Liver (tissue), 9 donors: ENCODE measurements around the gene APLN. TPM values are rescaled to one million over a fixed set of nuclear protein-coding genes. Genes with fewer than 3 reads are reported as not detected.

Experiments
- DNase-seq: peaks from one replicate; pipeline ENCODE4 v3.0.0-alpha.2; 2017; ENCODE audit warnings: low spot score
- H3K27ac ChIP-seq, 2 donors: one replicate each; pipeline ENCODE4 v1.7.0; 2013; ENCODE audit warnings: inconsistent platforms in 2 of 2, low read length in 2 of 2, control low read depth in 1 of 2, low read depth in 1 of 2, mild to moderate bottlenecking in 1 of 2
- H3K27me3 ChIP-seq, 4 donors: one replicate each; pipeline versions ENCODE4 v1.6.1 to v1.7.0; 2013; ENCODE audit warnings: low read length in 3 of 4, inconsistent platforms in 1 of 4, mild to moderate bottlenecking in 1 of 4, moderate library complexity in 1 of 4; ENCODE audit not compliant: control insufficient read depth in 4 of 4, insufficient read depth in 4 of 4
- H3K36me3 ChIP-seq, 4 donors: one replicate each; pipeline versions ENCODE4 v1.6.1 to v1.7.0; 2013; ENCODE audit warnings: low read length in 3 of 4, mild to moderate bottlenecking in 3 of 4, low read depth in 1 of 4, moderate library complexity in 1 of 4; ENCODE audit not compliant: control insufficient read depth in 4 of 4, insufficient read depth in 3 of 4
- H3K4me1 ChIP-seq, 4 donors: one replicate each; pipeline versions ENCODE4 v1.6.1 to v1.7.0; 2013; ENCODE audit warnings: low read length in 3 of 4, mild to moderate bottlenecking in 3 of 4, moderate library complexity in 1 of 4; ENCODE audit not compliant: control insufficient read depth in 4 of 4, insufficient read depth in 4 of 4
- H3K4me3 ChIP-seq, 3 donors: one replicate each; pipeline versions ENCODE4 v1.6.1 to v1.7.0; 2013; ENCODE audit warnings: low read length in 3 of 3, control low read depth in 1 of 3, low read depth in 1 of 3, mild to moderate bottlenecking in 1 of 3
- H3K9ac ChIP-seq, 2 donors: one replicate each; pipeline ENCODE4 v1.7.0; 2013; ENCODE audit warnings: low read length in 2 of 2, mild to moderate bottlenecking in 2 of 2, moderate library complexity in 2 of 2, control low read depth in 1 of 2, low read depth in 1 of 2
- H3K9me3 ChIP-seq, 4 donors: one replicate each; pipeline versions ENCODE4 v1.6.1 to v1.7.0; 2013; ENCODE audit warnings: low read length in 3 of 4; ENCODE audit not compliant: control insufficient read depth in 4 of 4
- ATF3 ChIP-seq: IDR thresholded peaks from 2 replicates; pipeline ENCODE4 v1.6.1; 2016; ENCODE audit warnings: antibody characterized with exemption
- CTCF ChIP-seq: fragments of 150-350 bp; IDR thresholded peaks from 2 replicates; pipeline ENCODE4 v1.5.1; 2017; ENCODE audit warnings: improper control_type of control experiment, low read depth, low read length; ENCODE audit not compliant: missing input control
- EGR1 ChIP-seq, 2 donors: IDR thresholded peaks; 2 replicates each; pipeline ENCODE4 v1.6.1; 2016 to 2018; ENCODE audit warnings: antibody characterized with exemption in 2 of 2, low read depth in 2 of 2
- FOXA1 ChIP-seq: IDR thresholded peaks from 2 replicates; pipeline ENCODE4 v1.6.1; 2016; ENCODE audit warnings: antibody characterized with exemption
- FOXA2 ChIP-seq: IDR thresholded peaks from 2 replicates; pipeline ENCODE4 v1.6.1; 2016; ENCODE audit warnings: antibody characterized with exemption
- GABPA ChIP-seq, 2 donors: IDR thresholded peaks in 1 of 2; conservative IDR thresholded peaks in 1 of 2; 2 replicates each; pipeline ENCODE4 v1.6.1; 2016; ENCODE audit warnings: antibody characterized with exemption in 2 of 2, mild to moderate bottlenecking in 1 of 2, moderate library complexity in 1 of 2
- HNF4A ChIP-seq, 2 donors: conservative IDR thresholded peaks; 2 replicates each; pipeline ENCODE4 v1.6.1; 2016; ENCODE audit warnings: antibody characterized with exemption in 2 of 2, mild to moderate bottlenecking in 2 of 2
- HNF4G ChIP-seq: IDR thresholded peaks from 2 replicates; pipeline ENCODE4 v1.6.1; 2016; ENCODE audit warnings: antibody characterized with exemption
- JUND ChIP-seq, 2 donors: IDR thresholded peaks; 2 replicates each; pipeline ENCODE4 v1.6.1; 2016; ENCODE audit warnings: antibody characterized with exemption in 2 of 2
- MAX ChIP-seq: IDR thresholded peaks from 2 replicates; pipeline ENCODE4 v1.6.1; 2016; ENCODE audit warnings: antibody characterized with exemption
- NR2F2 ChIP-seq: IDR thresholded peaks from 2 replicates; pipeline ENCODE4 v1.6.1; 2016; ENCODE audit warnings: antibody characterized with exemption
- RAD21 ChIP-seq, 2 donors: IDR thresholded peaks; 2 replicates each; pipeline ENCODE4 v1.6.1; 2016; ENCODE audit warnings: antibody characterized with exemption in 2 of 2, mild to moderate bottlenecking in 2 of 2
- REST ChIP-seq: IDR thresholded peaks from 2 replicates; pipeline ENCODE4 v1.6.1; 2016; ENCODE audit warnings: antibody characterized with exemption, mild to moderate bottlenecking
- RXRA ChIP-seq, 2 donors: IDR thresholded peaks; 2 replicates each; pipeline ENCODE4 v1.6.1; 2017 to 2018; ENCODE audit warnings: antibody characterized with exemption in 2 of 2, mild to moderate bottlenecking in 1 of 2
- SP1 ChIP-seq: IDR thresholded peaks from 2 replicates; pipeline ENCODE4 v1.6.1; 2018; ENCODE audit warnings: antibody characterized with exemption, mild to moderate bottlenecking
- TAF1 ChIP-seq: conservative IDR thresholded peaks from 2 replicates; pipeline ENCODE4 v1.6.1; 2016; ENCODE audit warnings: antibody characterized with exemption, mild to moderate bottlenecking
- YY1 ChIP-seq: IDR thresholded peaks from 2 replicates; pipeline ENCODE4 v1.6.1; 2016; ENCODE audit warnings: antibody characterized with exemption, mild to moderate bottlenecking
- ZBTB33 ChIP-seq: IDR thresholded peaks from 2 replicates; pipeline ENCODE4 v1.6.1; 2016; ENCODE audit warnings: antibody characterized with exemption
- WGBS: extraction: QIAGEN DNeasy Blood & Tissue Kit; methylation state at CpG from one replicate; pipeline ENCODE4 v1.1.7; 2013; 5-methylcytosine and 5-hydroxymethylcytosine counted together
- polyA plus RNA-seq, 2 donors: library from polyadenylated mRNA; stranded (reverse) in 1 of 2; unstranded in 1 of 2; fragments of 200-250 nt in 1 of 2; fragments of >200 nt in 1 of 2; fragmentation: Nextera tagmentation in 1 of 2; extraction: Ambion mirVana in 1 of 2; gene quantifications; one replicate each; pipeline versions ENCODE4 v1.2.1 to v1.2.3, GENCODE V29; 2013 to 2015
- total RNA-seq, 2 donors: library from RNA; depleted of rRNA; stranded (reverse); fragments of >200 nt; gene quantifications; one replicate each; pipeline ENCODE4 v1.2.3, GENCODE V29; 2014
- donor health status: healthy.
- donor health status: healthy.
- donor health status: healthy.
- donor health status: healthy.
- donor health status: healthy.

The APLN gene
- total and polyA plus RNA-seq, 4 donors = 0.19 to 0.33 TPM; not detected in 2

GRCh38 chrX:129659861-129660260 lies 5.1 kb upstream of the APLN start (continued):
- TF ChIP-seq CTCF = no peak

- no peaks in the 10 kb centered on the region for H3K36me3 ChIP-seq
- no peak for DNase-seq
- peaks cover 0 to 3% (median 0%) of the 10 kb centered on the region in 4 donors for H3K27me3 ChIP-seq
- 92% methylated on average over 2 of the region's 2 CpGs for WGBS
- H3K4me3 ChIP-seq = no peak overlapping the region
- no peaks in the 10 kb centered on the region for H3K9me3 ChIP-seq
- no peak overlapping the region for H3K9ac ChIP-seq
- TF ChIP-seq MAX (no peak), TAF1 (no peak), EGR1 (IDR thresholded peaks at IDR 0.05; ENCODE audit: low read depth in 2 of 2) (no peak), JUND (IDR thresholded peaks at IDR 0.05) (no peak), RXRA (IDR thresholded peaks at IDR 0.05) (no peak)
- peaks cover 3 to 10% (median 4%) of the 10 kb centered on the region in 4 donors for H3K4me1 ChIP-seq
- no peak overlapping the region for H3K27ac ChIP-seq
Measured at GRCh38 chrX:129659141-129659540, 4.4 kb upstream of the APLN start.

- no peak for DNase-seq
- H3K27ac ChIP-seq = no peak overlapping the region
- H3K9me3 ChIP-seq = no peaks in the 10 kb centered on the region
- H3K9ac ChIP-seq = no peak overlapping the region
- TF ChIP-seq JUND (IDR thresholded peaks at IDR 0.05) (no peak), FOXA2 (no peak), FOXA1 (no peak), YY1 (no peak), HNF4A (conservative IDR thresholded peaks at IDR 0.05) (no peak), TAF1 (no peak), CTCF (no peak), ZBTB33 (no peak), REST (no peak), ATF3 (no peak), SP1 (no peak), RXRA (IDR thresholded peaks at IDR 0.05) (no peak), EGR1 (IDR thresholded peaks at IDR 0.05; ENCODE audit: low read depth in 2 of 2) (no peak), GABPA (IDR thresholded peaks at IDR 0.05 in 1 of 2, conservative IDR thresholded peaks at IDR 0.05 in 1 of 2) (no peak), RAD21 (IDR thresholded peaks at IDR 0.05) (no peak), MAX (no peak), HNF4G (no peak), NR2F2 (no peak)
- WGBS = 97% methylated on average over 5 of the region's 5 CpGs
- H3K4me3 ChIP-seq = no peak overlapping the region
- H3K27me3 ChIP-seq = peaks cover 0 to 3% (median 0%) of the 10 kb centered on the region in 4 donors
- H3K4me1 ChIP-seq = peaks cover 5 to 16% (median 9%) of the 10 kb centered on the region in 4 donors
- no peaks in the 10 kb centered on the region for H3K36me3 ChIP-seq
Measured at GRCh38 chrX:129658429-129658828, 3.7 kb upstream of the APLN start.
